WTC11 (cell line): Measurements from ENCODE around the gene SLC25A39. TPM values are rescaled to one million over a fixed set of nuclear protein-coding genes. Genes with fewer than 3 reads are reported as not detected.
A peak's percentile ranks its signal among the peaks of the same experiment; 100 is the strongest.

Source experiments
- ATAC-seq: fragments of 200-7000 bp; cut with Tn5 transposase; 2 replicates; pipeline ENCODE4 v1.10.0; 2021; ENCODE audit warnings: mild to moderate bottlenecking, moderate library complexity
- CTCF ChIA-PET: fragments of 300-600 bp; sonication (Branson Sonifier 250); formaldehyde crosslinking; loops from one replicate; lab custom pipeline; 2021; ENCODE audit warnings: antibody characterized with exemption; lab: Charles Lee
- POLR2A ChIA-PET: fragments of 350-600 bp; sonication (Branson Sonifier 250); formaldehyde crosslinking; loops from one replicate; lab custom pipeline; 2021; ENCODE audit warnings: antibody characterized with exemption; lab: Charles Lee
- DNase-seq: peaks from one replicate; pipeline ENCODE4 v3.0.0; 2021; ENCODE audit warnings: low spot score
- H3K27ac Mint-ChIP-seq: 2 replicates; pipeline ENCODE4 v1.8.0; 2021; ENCODE audit warnings: mixed read lengths
- H3K27me3 Mint-ChIP-seq: 2 replicates; pipeline ENCODE4 v1.8.0; 2021; ENCODE audit warnings: low read depth, mild to moderate bottlenecking, moderate library complexity, mixed read lengths
- H3K36me3 Mint-ChIP-seq: 2 replicates; pipeline ENCODE4 v1.8.0; 2021; ENCODE audit warnings: mixed read lengths
- H3K4me1 Mint-ChIP-seq: 2 replicates; pipeline ENCODE4 v1.8.0; 2022; ENCODE audit warnings: mixed read lengths
- H3K4me3 Mint-ChIP-seq: 2 replicates; pipeline ENCODE4 v1.8.0; 2021; ENCODE audit warnings: mild to moderate bottlenecking, moderate library complexity, mixed read lengths
- H3K9me3 Mint-ChIP-seq: 2 replicates; pipeline ENCODE4 v1.8.0; 2021; ENCODE audit warnings: mixed read lengths
- ATF3 ChIP-seq: sonication (generic); formaldehyde crosslinking; conservative IDR thresholded peaks from 2 replicates; pipeline ENCODE4 v1.8.1; 2022; ENCODE audit warnings: mild to moderate bottlenecking, missing genetic modification reagents
- ETV6 ChIP-seq: sonication (generic); formaldehyde crosslinking; IDR thresholded peaks from 2 replicates; pipeline ENCODE4 v1.8.1; 2022; ENCODE audit warnings: mild to moderate bottlenecking, missing genetic modification reagents
- FOXP4 ChIP-seq: sonication (generic); formaldehyde crosslinking; IDR thresholded peaks from 2 replicates; pipeline ENCODE4 v1.8.0; 2022; ENCODE audit warnings: mild to moderate bottlenecking, missing genetic modification reagents
- GABPB1 ChIP-seq: sonication (generic); formaldehyde crosslinking; IDR thresholded peaks from 2 replicates; pipeline ENCODE4 v1.8.1; 2023; ENCODE audit warnings: mild to moderate bottlenecking, missing genetic modification reagents
- GTF2I ChIP-seq: fragments of 250-450 bp; sonication (Bioruptor Pico); conservative IDR thresholded peaks from 2 replicates; pipeline ENCODE4 v1.4.0; 2021; ENCODE audit warnings: mild to moderate bottlenecking
- JAZF1 ChIP-seq: fragments of 250-450 bp; sonication (Bioruptor Pico); IDR thresholded peaks from 2 replicates; pipeline ENCODE4 v1.9.0; 2021; ENCODE audit warnings: moderate library complexity, mild to moderate bottlenecking, inconsistent platforms
- JUN ChIP-seq: sonication (generic); formaldehyde crosslinking; IDR thresholded peaks from 2 replicates; pipeline ENCODE4 v1.8.0; 2023; ENCODE audit warnings: mild to moderate bottlenecking, missing genetic modification reagents
- MYBL2 ChIP-seq: sonication (generic); formaldehyde crosslinking; IDR thresholded peaks from 2 replicates; pipeline ENCODE4 v1.8.1; 2023; ENCODE audit warnings: mild to moderate bottlenecking, moderate library complexity, missing genetic modification reagents
- NFATC4 ChIP-seq: fragments of 250-450 bp; sonication (Bioruptor Pico); IDR thresholded peaks from 2 replicates; pipeline ENCODE4 v1.9.0; 2021; ENCODE audit warnings: mild to moderate bottlenecking
- PRDM15 ChIP-seq: sonication (generic); formaldehyde crosslinking; IDR thresholded peaks from 2 replicates; pipeline ENCODE4 v1.8.0; 2022; ENCODE audit warnings: missing genetic modification reagents
- SMAD3 ChIP-seq: sonication (generic); formaldehyde crosslinking; IDR thresholded peaks from 2 replicates; pipeline ENCODE4 v1.8.0; 2022; ENCODE audit warnings: missing genetic modification reagents, mild to moderate bottlenecking, borderline replicate concordance
- ZNF232 ChIP-seq: sonication (generic); formaldehyde crosslinking; IDR thresholded peaks from 2 replicates; pipeline ENCODE4 v1.8.0; 2022; ENCODE audit warnings: mild to moderate bottlenecking, missing genetic modification reagents
- ZNF281 ChIP-seq: sonication (generic); formaldehyde crosslinking; IDR thresholded peaks from 2 replicates; pipeline ENCODE4 v1.8.0; 2023; ENCODE audit warnings: mild to moderate bottlenecking, missing genetic modification reagents
- ZNF532 ChIP-seq: fragments of 250-450 bp; sonication (Bioruptor Pico); IDR thresholded peaks from 2 replicates; pipeline ENCODE4 v1.9.0; 2021; ENCODE audit warnings: mild to moderate bottlenecking, borderline replicate concordance
- total RNA-seq: library from RNA; stranded (reverse); gene quantifications from 3 replicates; pipeline ENCODE4 v1.2.3, GENCODE V29; 2021
- TF ChIP-seq, protein P1 (sequence below): fragments of 250-450 bp; sonication (Bioruptor Pico); IDR thresholded peaks from 2 replicates; pipeline ENCODE4 v1.9.0; 2021; ENCODE audit warnings: mild to moderate bottlenecking
- TF ChIP-seq, protein P2 (sequence below): sonication (generic); formaldehyde crosslinking; IDR thresholded peaks from 2 replicates; pipeline ENCODE4 v1.8.1; 2022; ENCODE audit warnings: low read depth, missing genetic modification reagents, borderline replicate concordance
- TF ChIP-seq, protein P3 (sequence below): sonication (generic); formaldehyde crosslinking; IDR thresholded peaks from 2 replicates; pipeline ENCODE4 v1.8.1; 2022; ENCODE audit warnings: low read depth, mild to moderate bottlenecking, moderate library complexity, missing genetic modification reagents, borderline replicate concordance

The SLC25A39 gene
- total RNA-seq, 1 experiment from 2014 or later, result 271 TPM

- ATAC-seq, result peak; percentile 96
- no peak for TF ChIP-seq FOXP4 (CRISPR knock-in tag)
- TF ChIP-seq JAZF1 (CRISPR knock-in tag), result no peak
- TF ChIP-seq MYBL2 (CRISPR knock-in tag), result no peak
- no peak for TF ChIP-seq NFATC4 (CRISPR knock-in tag)
- TF ChIP-seq SMAD3 (CRISPR knock-in tag), result 0 out of 2 replicates have a peak, but pooled peaks have one; percentile 27
- no peak for TF ChIP-seq GTF2I
- TF ChIP-seq ZNF281 (CRISPR knock-in tag), result 0 out of 2 replicates have a peak, but pooled peaks have one; percentile 15
- peak; percentile 56; the same call in 1 of the 2 replicates for TF ChIP-seq ETV6 (CRISPR knock-in tag)
- no peak for TF ChIP-seq ZNF532 (CRISPR knock-in tag)
- TF ChIP-seq, protein P1, sequence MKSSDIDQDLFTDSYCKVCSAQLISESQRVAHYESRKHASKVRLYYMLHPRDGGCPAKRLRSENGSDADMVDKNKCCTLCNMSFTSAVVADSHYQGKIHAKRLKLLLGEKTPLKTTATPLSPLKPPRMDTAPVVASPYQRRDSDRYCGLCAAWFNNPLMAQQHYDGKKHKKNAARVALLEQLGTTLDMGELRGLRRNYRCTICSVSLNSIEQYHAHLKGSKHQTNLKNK, result no peak
- peak; percentile 59; the same call in 1 of the 2 replicates for TF ChIP-seq GABPB1
- TF ChIP-seq JUN (CRISPR knock-in tag), result no peak
- 0 out of 2 replicates have a peak, but pooled peaks have one; percentile 32 for TF ChIP-seq ZNF232
- ChIA-PET CTCF (interaction anchor here (0.8 to 2.7 kb wide), 11 partner anchors 21 to 84 kb away, joined by 3 to 14 read pairs (median 5); partner anchors contain the start of genes FAM171A2 and RUNDC3A), POLR2A (interaction anchor here (0.8 to 1.3 kb wide), 6 partner anchors 9 to 66 kb away, joined by 3 to 6 read pairs (median 4); partner anchors contain the start of genes GRN and RUNDC3A)
- H3K4me1 Mint-ChIP-seq, result peaks cover 21% of the 10 kb centered on the region
- H3K27ac Mint-ChIP-seq, result peak overlapping the region; percentile 96
- no peaks in the 10 kb centered on the region; the same call in 1 of the 2 replicates for H3K27me3 Mint-ChIP-seq
- DNase-seq, result peak; percentile 80
- H3K4me3 Mint-ChIP-seq, result peak overlapping the region; percentile 19; the same call in 1 of the 2 replicates
- H3K36me3 Mint-ChIP-seq, result no peaks in the 10 kb centered on the region
- no peaks in the 10 kb centered on the region for H3K9me3 Mint-ChIP-seq
Observed at GRCh38 chr17:44279666-44280391, 44.8 kb downstream of the SLC25A39 start.

DNA sequence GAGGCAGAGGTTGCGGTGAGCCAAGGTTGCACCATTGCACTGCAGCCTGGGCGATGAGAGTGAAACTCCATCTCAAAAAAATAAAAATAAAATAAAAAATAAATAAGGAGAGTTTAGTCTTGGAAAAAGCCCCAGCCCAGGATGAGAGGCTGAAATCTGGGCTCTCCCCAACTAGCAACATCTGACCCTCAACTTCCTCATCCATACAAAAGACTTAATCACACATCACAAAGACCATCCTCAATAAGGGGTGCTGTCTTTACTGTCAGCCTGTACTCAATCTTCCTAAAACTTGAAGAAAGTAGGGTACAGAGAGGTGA lies 45.3 kb downstream of the SLC25A39 start:
- ATAC-seq, result no peak
- DNase-seq, result no peak
- Mint-ChIP-seq H3K4me1 (peaks cover 21% of the 10 kb centered on the region), H3K36me3 (no peaks in the 10 kb centered on the region), H3K27me3 (no peaks in the 10 kb centered on the region; the same call in 1 of the 2 replicates), H3K4me3 (no peak overlapping the region), H3K9me3 (no peaks in the 10 kb centered on the region), H3K27ac (peak overlapping the region; percentile 96)
- ChIA-PET POLR2A (interaction anchor here (0.8 to 1.3 kb wide), 6 partner anchors 8 to 66 kb away, joined by 3 to 6 read pairs (median 4); partner anchors contain the start of genes GRN and RUNDC3A), CTCF (interaction anchor here (0.8 to 2.4 kb wide), 10 partner anchors 21 to 84 kb away, joined by 3 to 14 read pairs (median 4); partner anchors contain the start of genes FAM171A2 and RUNDC3A)
- TF ChIP-seq, protein P2, sequence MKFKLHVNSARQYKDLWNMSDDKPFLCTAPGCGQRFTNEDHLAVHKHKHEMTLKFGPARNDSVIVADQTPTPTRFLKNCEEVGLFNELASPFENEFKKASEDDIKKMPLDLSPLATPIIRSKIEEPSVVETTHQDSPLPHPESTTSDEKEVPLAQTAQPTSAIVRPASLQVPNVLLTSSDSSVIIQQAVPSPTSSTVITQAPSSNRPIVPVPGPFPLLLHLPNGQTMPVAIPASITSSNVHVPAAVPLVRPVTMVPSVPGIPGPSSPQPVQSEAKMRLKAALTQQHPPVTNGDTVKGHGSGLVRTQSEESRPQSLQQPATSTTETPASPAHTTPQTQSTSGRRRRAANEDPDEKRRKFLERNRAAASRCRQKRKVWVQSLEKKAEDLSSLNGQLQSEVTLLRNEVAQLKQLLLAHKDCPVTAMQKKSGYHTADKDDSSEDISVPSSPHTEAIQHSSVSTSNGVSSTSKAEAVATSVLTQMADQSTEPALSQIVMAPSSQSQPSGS (CRISPR knock-in tag), result no peak
- TF ChIP-seq PRDM15 (CRISPR knock-in tag) (no peak), ATF3 (CRISPR knock-in tag) (no peak)
- TF ChIP-seq, protein P3, sequence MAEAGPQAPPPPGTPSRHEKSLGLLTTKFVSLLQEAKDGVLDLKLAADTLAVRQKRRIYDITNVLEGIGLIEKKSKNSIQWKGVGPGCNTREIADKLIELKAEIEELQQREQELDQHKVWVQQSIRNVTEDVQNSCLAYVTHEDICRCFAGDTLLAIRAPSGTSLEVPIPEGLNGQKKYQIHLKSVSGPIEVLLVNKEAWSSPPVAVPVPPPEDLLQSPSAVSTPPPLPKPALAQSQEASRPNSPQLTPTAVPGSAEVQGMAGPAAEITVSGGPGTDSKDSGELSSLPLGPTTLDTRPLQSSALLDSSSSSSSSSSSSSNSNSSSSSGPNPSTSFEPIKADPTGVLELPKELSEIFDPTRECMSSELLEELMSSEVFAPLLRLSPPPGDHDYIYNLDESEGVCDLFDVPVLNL (CRISPR knock-in tag), result no peak
